Endothelial cell (in vitro differentiated cells): ENCODE measurements around the gene ZNF646. TPM values are rescaled to one million over a fixed set of nuclear protein-coding genes. Genes with fewer than 3 reads are reported as not detected.
A peak's percentile ranks its signal among the peaks of the same experiment; 100 is the strongest.

Experiments used
- DNase-seq: peaks from one replicate; pipeline ENCODE4 v3.0.0; 2021; ENCODE audit warnings: low spot score
- H3K27ac Mint-ChIP-seq: one replicate; pipeline ENCODE4 v1.8.0; 2021; ENCODE audit warnings: mixed read lengths, inconsistent platforms; ENCODE audit not compliant: unreplicated experiment
- H3K27me3 Mint-ChIP-seq: one replicate; pipeline ENCODE4 v1.8.0; 2021; ENCODE audit warnings: mild to moderate bottlenecking, moderate library complexity, mixed read lengths, inconsistent platforms; ENCODE audit not compliant: unreplicated experiment
- H3K36me3 Mint-ChIP-seq: one replicate; pipeline ENCODE4 v1.8.0; 2021; ENCODE audit warnings: mild to moderate bottlenecking, low read depth, mixed read lengths, inconsistent platforms; ENCODE audit not compliant: unreplicated experiment
- H3K4me1 Mint-ChIP-seq: one replicate; pipeline ENCODE4 v1.8.0; 2021; ENCODE audit warnings: mild to moderate bottlenecking, mixed read lengths, inconsistent platforms; ENCODE audit not compliant: unreplicated experiment
- H3K4me3 Mint-ChIP-seq: one replicate; pipeline ENCODE4 v1.8.0; 2021; ENCODE audit warnings: mild to moderate bottlenecking, mixed read lengths, inconsistent platforms; ENCODE audit not compliant: unreplicated experiment
- H3K9me3 Mint-ChIP-seq: one replicate; pipeline ENCODE4 v1.8.0; 2021; ENCODE audit warnings: mixed read lengths, inconsistent platforms; ENCODE audit not compliant: unreplicated experiment
- total RNA-seq: library from RNA; stranded (reverse); fragmentation: NEBNext Ultra II Directional; extraction: Animal tissue kit (Norgen Biotek cat#: 25700); gene quantifications from one replicate; pipeline ENCODE4 v1.2.1, GENCODE V29; 2021; ENCODE audit not compliant: unreplicated experiment
- TF ChIP-seq, protein P1 (sequence below): fragments of 200-600 bp; sonication (generic); IDR thresholded peaks from one replicate; pipeline ENCODE4 v1.5.0; 2021; ENCODE audit warnings: antibody characterized with exemption; ENCODE audit not compliant: unreplicated experiment

ZNF646 gene
- total RNA-seq, 1 donor from 2014 or later = 25.5 TPM

GRCh38 chr16:31032736-31033708 is 41.2 kb upstream of the ZNF646 start, which contains the start of gene STX4:
STX4 (plus strand) TSS chr16:31033558; CDS start chr16:31033806, 248 bp downstream.
- Mint-ChIP-seq H3K27ac (peak within 1 kb of the TSS; percentile 84), H3K9me3 (no peaks in the 10 kb centered on the region), H3K36me3 (peaks cover 13% of the 10 kb centered on the region), H3K4me3 (peak within 1 kb of the TSS; percentile 95), H3K27me3 (peaks cover 6% of the 10 kb centered on the region), H3K4me1 (peaks cover 24% of the 10 kb centered on the region)
- TF ChIP-seq, protein P1, sequence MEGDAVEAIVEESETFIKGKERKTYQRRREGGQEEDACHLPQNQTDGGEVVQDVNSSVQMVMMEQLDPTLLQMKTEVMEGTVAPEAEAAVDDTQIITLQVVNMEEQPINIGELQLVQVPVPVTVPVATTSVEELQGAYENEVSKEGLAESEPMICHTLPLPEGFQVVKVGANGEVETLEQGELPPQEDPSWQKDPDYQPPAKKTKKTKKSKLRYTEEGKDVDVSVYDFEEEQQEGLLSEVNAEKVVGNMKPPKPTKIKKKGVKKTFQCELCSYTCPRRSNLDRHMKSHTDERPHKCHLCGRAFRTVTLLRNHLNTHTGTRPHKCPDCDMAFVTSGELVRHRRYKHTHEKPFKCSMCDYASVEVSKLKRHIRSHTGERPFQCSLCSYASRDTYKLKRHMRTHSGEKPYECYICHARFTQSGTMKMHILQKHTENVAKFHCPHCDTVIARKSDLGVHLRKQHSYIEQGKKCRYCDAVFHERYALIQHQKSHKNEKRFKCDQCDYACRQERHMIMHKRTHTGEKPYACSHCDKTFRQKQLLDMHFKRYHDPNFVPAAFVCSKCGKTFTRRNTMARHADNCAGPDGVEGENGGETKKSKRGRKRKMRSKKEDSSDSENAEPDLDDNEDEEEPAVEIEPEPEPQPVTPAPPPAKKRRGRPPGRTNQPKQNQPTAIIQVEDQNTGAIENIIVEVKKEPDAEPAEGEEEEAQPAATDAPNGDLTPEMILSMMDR = no peak
- DNase-seq = peak; percentile 95

DNA sequence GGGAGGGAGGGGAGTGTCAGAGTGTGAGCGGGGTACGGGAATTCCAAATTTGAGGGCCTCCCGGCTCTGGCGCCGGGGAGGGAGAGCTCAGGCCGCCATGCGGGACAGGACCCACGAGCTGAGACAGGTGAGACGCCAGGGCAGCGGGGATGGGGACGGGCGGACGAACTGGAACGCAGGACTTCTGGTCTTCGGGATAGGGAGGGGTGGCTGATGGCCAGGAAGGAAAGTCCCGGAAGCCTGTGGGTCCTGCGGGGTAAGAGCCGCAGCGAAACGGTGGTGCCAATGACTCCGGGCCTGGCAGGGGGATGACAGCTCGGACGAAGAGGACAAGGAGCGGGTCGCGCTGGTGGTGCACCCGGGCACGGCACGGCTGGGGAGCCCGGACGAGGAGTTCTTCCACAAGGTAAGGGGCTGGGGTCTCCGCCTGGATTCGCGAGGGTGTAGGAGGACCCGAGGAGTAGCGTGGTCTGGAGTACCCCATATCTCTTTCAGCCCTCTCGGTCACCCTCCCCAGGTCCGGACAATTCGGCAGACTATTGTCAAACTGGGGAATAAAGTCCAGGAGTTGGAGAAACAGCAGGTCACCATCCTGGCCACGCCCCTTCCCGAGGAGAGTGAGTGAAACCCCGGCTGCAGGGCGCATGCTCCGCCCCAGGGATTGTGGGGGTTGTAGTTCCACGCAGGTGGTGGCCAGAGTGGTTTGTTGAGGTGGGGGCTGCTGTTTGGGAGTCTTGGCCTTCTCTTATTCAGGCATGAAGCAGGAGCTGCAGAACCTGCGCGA is 40.3 kb upstream of the ZNF646 start:
- H3K4me3 Mint-ChIP-seq = peak overlapping the region; percentile 95
- H3K27ac Mint-ChIP-seq = peak overlapping the region; percentile 84
- peak; percentile 80 for DNase-seq
- TF ChIP-seq, protein P1 = no peak
- peaks cover 24% of the 10 kb centered on the region for H3K4me1 Mint-ChIP-seq
- H3K9me3 Mint-ChIP-seq = no peaks in the 10 kb centered on the region
- H3K36me3 Mint-ChIP-seq = peaks cover 19% of the 10 kb centered on the region
- H3K27me3 Mint-ChIP-seq = peaks cover 6% of the 10 kb centered on the region

DNA sequence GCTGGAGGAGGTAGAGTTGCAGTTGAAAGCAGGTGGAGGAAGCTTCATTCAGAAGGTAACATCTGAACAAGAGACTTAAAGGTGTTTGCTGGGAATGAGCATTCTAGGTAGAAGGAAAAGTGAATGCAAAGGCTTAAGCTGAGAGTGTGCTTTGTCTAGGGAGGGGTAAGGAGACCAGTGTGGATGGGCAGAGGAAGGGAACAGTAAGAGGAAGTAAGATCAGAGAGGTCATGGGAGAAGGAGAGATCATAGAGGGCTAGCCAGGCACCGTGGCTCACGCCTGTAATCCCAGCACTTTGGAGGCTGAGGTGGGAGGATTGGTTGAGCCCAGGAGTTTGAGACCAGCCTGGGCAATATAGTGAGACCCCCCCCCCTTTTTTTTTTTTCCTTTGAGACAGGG is 37.5 kb upstream of the ZNF646 start:
- Mint-ChIP-seq H3K27ac (no peak overlapping the region), H3K9me3 (no peaks in the 10 kb centered on the region), H3K36me3 (peaks cover 28% of the 10 kb centered on the region), H3K27me3 (peaks cover 7% of the 10 kb centered on the region), H3K4me3 (peak overlapping the region; percentile 64), H3K4me1 (peaks cover 22% of the 10 kb centered on the region)
- TF ChIP-seq, protein P1 = no peak
- DNase-seq = no peak

- Mint-ChIP-seq H3K27ac (no peak overlapping the region), H3K4me3 (no peak overlapping the region)
Measured at GRCh38 chr16:31038993-31039392, 35.2 kb upstream of the ZNF646 start.

More at GRCh38 chr16:31038993-31039392, 35.2 kb upstream of the ZNF646 start:
- no peak for DNase-seq
- TF ChIP-seq, protein P1 = no peak
- Mint-ChIP-seq H3K36me3 (peaks cover 35% of the 10 kb centered on the region), H3K4me1 (peaks cover 11% of the 10 kb centered on the region), H3K27me3 (peaks cover 8% of the 10 kb centered on the region), H3K9me3 (no peaks in the 10 kb centered on the region)
